ENCODE results near the gene EGFL7.
"Not testable (repeated sequence)": the region's sequence is repeated elsewhere in the genome, so short reads cannot be mapped to it uniquely, and the experiment has no call there.

EGFL7 gene

DNA sequence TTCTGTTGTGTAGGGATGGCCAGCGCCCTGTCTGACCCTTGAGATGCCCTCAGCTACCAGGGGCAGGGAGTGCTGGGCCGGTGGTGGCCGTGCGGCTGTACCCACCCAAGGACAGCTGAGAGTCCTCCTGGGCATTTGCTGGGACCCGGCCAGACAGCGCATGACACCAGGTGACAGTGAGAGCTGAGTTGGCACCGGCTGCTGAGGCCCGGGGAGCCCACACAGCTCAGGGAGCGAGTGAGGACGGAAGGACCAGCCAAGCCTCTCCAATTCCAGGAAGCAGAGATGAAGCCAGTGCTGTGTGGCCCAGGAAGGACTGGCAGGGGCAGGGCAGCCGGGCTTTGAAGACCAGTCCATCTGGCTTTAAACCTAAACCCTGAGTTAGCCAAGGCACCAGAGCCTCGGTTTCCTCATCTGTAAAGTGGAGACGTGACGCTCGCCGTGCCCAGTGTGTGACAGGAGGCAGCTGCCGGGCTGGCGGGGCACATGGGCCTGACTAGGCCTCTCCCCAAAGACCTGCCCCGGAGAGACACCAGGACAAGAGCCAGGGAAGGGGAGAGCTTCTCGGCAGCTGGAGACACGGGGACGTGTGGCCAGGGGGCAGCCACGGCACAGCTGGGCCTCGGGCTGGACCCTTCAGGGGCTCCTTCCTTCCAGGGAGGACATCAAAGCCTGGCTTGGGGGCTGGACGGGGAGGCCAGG is 27.5 kb downstream of the EGFL7 start:
- no peak for DNase-seq

DNA sequence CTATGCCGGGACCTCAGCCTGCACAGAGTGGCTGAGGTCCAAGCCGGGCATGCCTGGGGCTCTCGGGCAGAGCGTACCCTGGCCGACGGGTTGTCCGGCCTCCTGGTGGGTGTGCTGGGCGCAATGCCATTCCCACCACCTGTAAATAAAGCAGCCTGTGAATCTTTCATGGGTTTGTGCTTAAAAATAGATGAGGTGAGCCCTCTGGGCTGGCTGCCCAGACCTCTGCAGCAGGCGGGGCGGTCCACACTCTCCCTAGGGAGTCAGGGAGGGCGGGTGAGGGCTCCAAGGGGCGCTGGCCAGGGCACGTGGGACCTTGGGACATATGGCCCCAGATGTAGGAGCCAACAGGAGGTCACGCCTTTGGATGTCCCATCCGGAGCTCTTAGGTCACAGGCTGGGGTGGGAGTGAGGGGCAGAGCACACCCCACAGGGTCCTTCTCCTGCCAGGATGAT is 28.1 kb downstream of the EGFL7 start:
- no peak for DNase-seq

- DNase-seq, result no peak
Observed at GRCh38 chr9:136691316-136692184, 28.8 kb downstream of the EGFL7 start.

DNA sequence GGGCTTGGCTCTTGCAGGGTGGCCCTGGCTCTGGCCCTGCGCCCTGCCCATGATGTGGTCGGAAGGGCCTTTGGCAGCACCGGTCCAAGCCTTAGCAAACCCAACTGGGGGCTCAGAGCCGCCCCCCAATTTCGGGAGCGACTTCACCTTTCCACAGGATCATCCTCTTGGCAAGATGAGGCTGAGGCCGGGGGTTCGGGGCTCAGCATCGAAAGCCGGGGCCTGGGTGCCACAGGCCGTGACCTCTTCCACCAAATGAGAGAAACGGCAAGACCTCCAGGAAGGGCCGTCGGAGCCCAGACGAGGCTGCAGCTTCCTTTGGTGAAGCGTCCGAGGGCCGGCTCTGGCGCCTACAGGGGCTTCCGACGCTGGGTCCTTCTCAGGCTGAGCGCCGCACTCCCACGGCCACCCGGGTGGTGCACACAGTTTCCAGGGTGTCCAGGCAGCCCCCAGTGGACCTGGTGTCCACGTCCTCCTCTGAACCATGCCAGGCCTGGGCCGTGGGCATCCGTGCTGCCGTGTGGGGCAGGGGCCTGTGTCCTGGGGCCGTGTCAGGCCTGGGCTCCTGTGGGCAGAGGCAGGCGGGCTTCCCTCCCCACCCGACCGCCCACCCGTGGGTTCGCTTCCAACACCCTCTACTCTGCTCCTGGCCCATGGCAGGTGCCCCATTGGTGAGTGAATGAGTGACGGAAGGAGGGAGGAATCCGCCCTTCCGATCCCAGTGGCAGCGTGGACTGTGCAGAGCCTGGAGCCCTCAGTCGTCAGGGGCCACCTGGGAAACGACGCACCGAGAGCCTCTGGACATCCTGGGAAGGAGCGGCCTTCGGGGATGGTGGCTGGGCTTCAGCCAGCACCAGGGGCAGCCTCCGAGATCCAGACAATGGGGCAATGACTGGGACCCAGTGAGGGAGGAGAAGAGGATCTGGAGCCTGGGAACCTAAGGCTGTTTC is 29.7 kb downstream of the EGFL7 start:
- no peak for DNase-seq

GRCh38 chr9:136693135-136693489 is 30.4 kb downstream of the EGFL7 start:
- DNase-seq, result no peak

- DNase-seq, result no peak
Observed at GRCh38 chr9:136693490-136694162, 30.9 kb downstream of the EGFL7 start.

DNA sequence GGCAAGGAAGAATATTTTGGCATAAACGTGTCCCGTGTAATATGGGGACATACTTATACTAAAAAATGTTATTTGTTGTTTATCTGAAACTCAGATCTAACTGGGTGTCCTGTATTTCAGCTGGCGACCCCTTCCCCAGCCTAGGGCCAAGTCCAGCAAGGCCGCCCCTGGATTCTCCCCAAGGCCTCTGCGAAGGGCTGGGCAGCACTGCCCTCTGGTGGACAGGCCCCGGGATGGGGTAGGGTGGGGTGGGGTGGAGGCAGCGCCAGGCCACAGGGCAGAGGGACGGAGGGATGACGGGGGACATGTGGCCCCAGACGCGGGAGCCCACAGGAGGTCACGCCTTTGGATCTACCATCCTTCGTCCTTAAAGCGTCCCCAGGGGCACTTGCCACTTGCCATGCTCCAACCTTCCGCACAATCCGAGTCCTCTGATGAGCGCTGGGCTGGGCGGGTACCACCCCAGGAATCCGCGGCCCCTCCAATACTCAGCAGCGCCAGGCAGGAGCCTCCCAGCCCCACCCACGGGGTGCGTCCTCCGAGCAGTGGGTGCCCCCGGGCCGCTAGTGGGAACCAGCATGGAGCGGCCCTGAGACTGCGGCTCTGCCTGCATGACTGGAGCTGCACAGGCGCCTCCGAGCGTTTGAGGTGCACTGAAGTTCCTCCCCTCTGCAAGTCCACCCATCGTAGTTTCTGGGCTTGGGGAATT is 31.6 kb downstream of the EGFL7 start:
- no peak for DNase-seq

DNA sequence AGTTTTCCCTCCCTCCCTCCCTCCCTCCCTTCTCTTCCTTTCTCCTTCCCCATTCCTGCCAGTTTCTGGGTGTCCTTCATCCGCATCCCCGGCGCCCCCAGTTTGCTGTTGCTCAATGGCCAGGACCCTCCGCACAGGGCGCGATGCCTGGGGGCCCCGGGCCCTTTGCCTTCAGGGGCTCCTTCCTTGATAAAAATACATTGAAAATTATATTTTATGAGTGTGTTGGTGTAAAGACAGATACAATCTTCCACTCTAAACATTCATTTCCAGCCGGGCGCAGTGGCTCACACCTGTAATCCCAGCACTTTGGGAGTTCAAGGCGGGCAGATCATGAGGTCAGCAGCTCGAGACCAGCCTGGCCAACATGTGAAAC is 32.1 kb downstream of the EGFL7 start:
- no peak for DNase-seq

DNA sequence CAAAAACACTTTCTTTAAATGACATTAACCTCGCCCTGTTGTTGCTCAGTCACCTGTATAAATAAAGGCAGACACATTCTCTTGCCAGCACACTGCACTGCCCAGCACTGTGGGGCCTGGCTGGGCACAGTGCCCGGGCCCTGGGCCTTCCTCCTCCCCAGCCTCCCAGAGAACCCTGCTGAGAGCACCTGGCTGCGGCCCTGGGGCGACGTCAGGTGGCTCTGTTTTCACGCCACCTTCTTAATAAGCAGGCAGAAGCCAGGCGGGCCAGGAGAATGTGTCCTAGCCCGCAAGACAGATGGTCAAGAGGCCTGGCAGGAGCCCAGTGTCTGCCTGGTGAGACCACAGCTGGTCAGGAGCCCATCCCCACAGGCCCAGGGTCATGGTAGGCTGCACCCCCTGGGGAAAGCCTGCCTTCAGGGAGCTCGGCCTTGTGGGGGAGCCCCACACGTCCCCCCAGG is 32.7 kb downstream of the EGFL7 start:
- no peak for DNase-seq

GRCh38 chr9:136695955-136696354 is 33.2 kb downstream of the EGFL7 start:
- no peak for DNase-seq

DNA sequence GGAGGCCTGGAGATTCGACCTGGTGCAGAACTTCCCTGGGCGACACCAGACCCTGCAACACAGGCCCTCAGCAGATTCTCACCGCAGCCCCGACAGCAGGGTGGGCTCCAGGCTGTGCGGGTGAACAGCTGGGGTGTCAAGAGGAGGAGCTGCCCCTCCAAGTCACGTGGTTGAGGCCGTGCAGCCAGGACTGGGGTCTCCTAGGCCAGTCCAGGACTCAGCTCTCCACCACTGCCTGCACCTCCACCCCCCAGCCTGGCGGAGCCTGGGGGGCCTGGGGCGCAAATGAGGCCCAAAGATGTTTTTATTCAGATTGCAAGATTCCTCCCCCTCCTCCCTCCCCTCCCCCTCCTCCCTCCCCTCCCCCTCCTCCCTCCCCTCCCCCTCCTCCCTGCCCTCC is 33.8 kb downstream of the EGFL7 start:
- DNase-seq, result no peak

DNA sequence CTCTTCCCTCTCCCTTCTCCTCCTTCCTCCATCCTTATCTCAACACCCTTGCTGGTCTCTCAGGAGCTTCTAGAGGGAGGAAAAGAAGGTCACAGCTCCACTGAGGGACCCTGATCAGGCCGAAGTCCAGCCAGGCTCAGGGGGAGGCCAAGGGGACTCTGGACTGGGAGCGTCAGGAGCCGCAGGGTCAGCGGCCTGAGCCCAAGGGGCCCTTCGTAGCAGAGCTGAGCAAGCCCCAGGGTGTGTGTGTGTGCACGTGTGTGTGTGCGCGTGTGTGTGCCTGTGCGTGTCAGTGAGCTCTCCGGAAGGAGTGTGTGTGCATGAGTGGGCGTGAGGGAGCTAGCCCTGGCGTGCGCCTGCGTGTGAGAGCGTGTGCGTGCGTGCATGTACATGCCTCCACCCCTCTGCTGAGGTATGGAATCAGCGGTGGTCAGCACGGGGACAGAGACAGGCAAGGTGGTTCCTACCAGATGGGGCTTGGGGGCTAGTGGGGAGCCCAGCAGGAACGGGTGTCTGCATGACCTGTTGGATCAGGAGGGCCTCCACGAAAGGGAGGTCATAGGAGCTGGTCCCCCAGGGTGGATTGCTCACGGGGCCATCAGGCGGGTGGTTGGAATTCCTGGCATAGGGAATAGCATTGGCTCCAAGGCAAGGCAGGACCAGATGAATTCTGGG is 34.6 kb downstream of the EGFL7 start:
- DNase-seq, result no peak

GRCh38 chr9:136697821-136698526 is 35.3 kb downstream of the EGFL7 start:
- no peak for DNase-seq

GRCh38 chr9:136698635-136699246 is 36.0 kb downstream of the EGFL7 start:
- DNase-seq, result no peak

DNA sequence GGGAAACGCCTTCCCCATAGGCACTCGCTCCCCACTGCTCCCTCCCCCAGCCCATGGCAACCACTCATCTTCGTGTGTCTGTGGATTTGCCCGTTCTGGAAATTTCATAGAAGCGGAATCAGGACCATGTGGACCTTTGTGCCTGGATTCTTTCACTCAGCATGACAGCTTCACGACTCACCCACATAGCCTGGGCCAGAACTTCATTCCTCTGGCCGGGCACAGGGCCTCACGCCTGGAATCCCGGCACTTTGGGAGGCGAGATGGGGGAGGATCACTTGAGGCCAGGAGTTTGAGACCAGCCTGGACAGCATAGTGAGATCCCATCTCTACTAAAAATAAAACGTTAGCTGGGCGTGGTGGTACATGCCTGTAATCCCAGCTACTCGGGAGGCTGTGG is 37.6 kb downstream of the EGFL7 start:
- DNase-seq, result no peak

DNA sequence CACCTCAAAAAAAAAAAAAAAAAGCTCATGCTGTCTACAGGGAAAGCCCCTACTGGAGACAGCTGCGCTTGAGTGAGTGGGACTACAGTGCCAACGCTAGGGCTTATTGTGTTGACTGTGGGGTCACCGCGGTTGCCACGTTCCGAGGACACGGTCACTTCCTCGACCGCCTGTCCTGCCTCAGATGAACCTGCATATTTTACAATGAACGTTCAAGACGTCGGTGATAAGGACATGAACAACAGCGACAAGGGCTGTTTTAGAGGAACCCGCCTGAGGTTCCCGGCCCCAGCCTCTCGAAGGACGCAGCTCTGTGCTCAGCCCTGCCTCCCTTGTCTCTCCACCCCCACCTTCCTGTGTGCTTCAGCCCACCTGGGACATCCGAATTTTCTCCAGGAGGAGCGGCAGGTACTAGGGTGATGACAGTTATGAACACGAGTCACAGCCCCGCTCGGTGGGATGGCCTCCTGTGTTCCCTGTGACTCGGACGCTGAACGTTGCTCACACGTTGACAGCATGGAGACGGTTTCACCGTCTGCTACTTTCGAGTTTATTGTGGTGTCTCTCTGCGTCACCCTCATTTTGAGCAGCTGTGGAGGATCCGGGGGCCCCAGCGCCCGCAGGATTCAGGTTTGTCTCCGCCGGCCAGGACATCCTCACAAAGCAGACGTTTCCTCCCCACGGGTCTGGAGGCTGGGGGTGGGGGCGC is 38.4 kb downstream of the EGFL7 start:
- DNase-seq, result peak; percentile 64

DNA sequence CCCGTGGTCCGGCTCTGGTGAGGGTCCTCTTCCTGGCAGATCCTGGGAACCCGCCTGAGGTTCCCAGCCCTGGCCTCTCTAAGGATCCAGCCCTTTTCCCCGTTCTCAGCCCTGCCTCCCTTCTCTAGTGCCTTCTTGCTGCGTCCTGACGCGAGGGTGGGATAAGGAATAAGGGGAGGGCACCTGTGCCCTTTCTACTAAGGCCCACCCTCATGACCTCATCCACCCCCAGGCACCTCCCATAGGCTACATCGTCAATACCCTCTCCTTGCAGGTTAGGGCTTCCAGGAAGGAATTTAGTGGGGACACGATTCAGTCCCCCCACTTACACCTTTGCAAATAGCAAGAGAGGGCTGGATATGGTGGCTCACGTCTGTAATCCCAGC is 38.9 kb downstream of the EGFL7 start:
- no peak for DNase-seq

DNA sequence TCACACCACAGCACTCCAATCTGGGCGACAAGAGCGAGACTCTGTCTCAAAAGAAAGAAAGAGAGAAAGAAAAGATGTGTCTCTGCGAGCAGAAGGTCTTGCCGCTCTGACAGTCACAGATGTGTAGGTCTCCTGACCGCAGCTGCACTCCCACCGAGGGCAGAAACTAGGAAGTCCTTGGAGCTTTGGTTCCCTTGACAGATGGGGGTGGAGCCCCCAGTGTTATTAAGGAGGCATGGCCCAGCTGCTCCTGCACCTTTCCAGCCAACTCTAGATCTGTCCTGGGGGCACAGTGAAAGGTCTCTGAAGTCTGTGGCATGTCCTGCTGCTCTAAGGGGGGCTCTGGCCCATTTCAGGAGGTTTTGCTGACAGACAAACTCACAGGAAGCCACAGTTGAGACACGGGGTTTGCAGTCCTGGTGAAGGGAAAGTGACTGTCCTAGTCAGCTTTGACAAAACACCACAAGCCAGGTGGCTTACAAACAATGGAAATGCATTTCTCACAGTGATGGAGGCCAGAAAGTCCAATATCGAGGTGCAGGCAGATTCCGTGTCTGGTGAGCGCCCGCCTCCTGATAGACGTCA is 40.7 kb downstream of the EGFL7 start:
- DNase-seq, result no peak

DNA sequence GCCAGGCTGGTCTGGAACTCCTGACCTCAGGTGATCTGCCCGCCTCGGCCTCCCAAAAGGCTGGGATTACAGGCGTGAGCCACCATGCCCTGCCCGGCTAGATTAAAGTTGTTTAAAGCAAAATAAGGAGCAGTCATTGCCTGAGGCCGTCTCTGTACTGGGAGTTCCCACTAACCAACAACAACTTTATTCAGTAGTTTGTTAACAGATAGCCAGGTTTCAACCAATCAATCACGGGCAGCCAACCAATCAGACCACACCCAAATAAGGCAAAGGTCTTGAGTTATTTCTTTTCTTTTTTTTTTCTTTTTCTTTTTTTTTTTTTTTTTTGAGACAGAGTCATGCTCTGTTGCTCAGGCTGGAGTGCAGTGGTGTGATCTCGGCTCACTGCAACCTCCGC is 42.0 kb downstream of the EGFL7 start:
- not testable (repeated sequence) for DNase-seq

Data from CD4-positive, alpha-beta T cell treated with Interleukin-17A for 1 hour (primary cell).